Ovary (tissue), 9 donors: ENCODE results near the gene VSIG10. TPM values are rescaled to one million over a fixed set of nuclear protein-coding genes. Genes with fewer than 3 reads are reported as not detected.

Experiments
- DNase-seq, 5 donors: peaks; one replicate each; pipeline ENCODE4 v3.0.0-alpha.2; 2019 to 2020
- H3K27ac ChIP-seq, 2 donors: fragments of 200-600 bp; one replicate each; pipeline versions ENCODE4 v1.5.1 to v1.8.0; 2019 to 2022
- H3K27me3 ChIP-seq: fragments of 200-600 bp; one replicate; pipeline ENCODE4 v1.8.0; 2022
- H3K36me3 ChIP-seq: fragments of 200-600 bp; sonication (generic); one replicate; pipeline ENCODE4 v1.5.1; 2019
- H3K4me1 ChIP-seq: one replicate; pipeline ENCODE4 v1.8.1; 2013; ENCODE audit warnings: mild to moderate bottlenecking, moderate library complexity; ENCODE audit not compliant: insufficient read depth
- H3K4me3 ChIP-seq: fragments of 200-600 bp; sonication (generic); one replicate; pipeline ENCODE4 v1.5.1; 2017
- H3K9me3 ChIP-seq, 2 donors: fragments of 200-600 bp in 1 of 2; sonication (generic) in 1 of 2; one replicate each; pipeline versions ENCODE4 v1.5.1 to v1.8.1; 2013 to 2019; ENCODE audit warnings: mild to moderate bottlenecking in 1 of 2, moderate library complexity in 1 of 2
- EP300 ChIP-seq: sonication (generic); formaldehyde crosslinking; IDR thresholded peaks from one replicate; pipeline ENCODE4 v1.6.1; 2017; ENCODE audit warnings: antibody characterized with exemption
- POLR2A ChIP-seq: fragments of 450-650 bp; IDR thresholded peaks from one replicate; pipeline ENCODE4 v1.6.1; 2017; ENCODE audit warnings: antibody characterized with exemption, mild to moderate bottlenecking, moderate library complexity
- WGBS, 3 donors: extraction: QIAGEN DNeasy Blood & Tissue Kit in 1 of 3; methylation state at CpG; one replicate each; pipeline versions ENCODE4 v1.1.5 to v1.1.7; 2013 to 2017; 5-methylcytosine and 5-hydroxymethylcytosine counted together
- intact Hi-C, 4 donors: fragments of 100-400 bp; cut with DNase I; formaldehyde crosslinking; loops; one replicate each; pipeline versions ENCODE4 v1.11.0 to v1.15.1; 2022 to 2023
- polyA plus RNA-seq, 2 donors: library from polyadenylated mRNA; stranded (reverse); fragments of 200-250 nt in 1 of 2; fragments of 350-450 nt in 1 of 2; fragmentation: Illumina TruSeq in 1 of 2; extraction: RNeasy Lipid Tissue Mini Kit (QIAGEN cat#74804) in 1 of 2; gene quantifications; one replicate each; pipeline ENCODE4 v1.2.3, GENCODE V29; 2013 to 2014
- total RNA-seq, 7 donors: library from RNA; depleted of rRNA in 2 of 7; stranded (reverse); fragments of >200 nt in 2 of 7; fragmentation: NEBNext Ultra II Directional in 3 of 7; extraction: Animal tissue kit (Norgen Biotek cat#: 25700) in 3 of 7; gene quantifications; one replicate each; pipeline versions ENCODE4 v1.1.0 to v1.2.4, GENCODE V29; 2016 to 2023
- TF ChIP-seq, protein P1 (sequence below), 3 donors: fragments of 450-650 bp in 2 of 3; fragments of 200-600 bp in 1 of 3; IDR thresholded peaks; one replicate each; pipeline versions ENCODE4 v1.5.1 to v1.8.0; 2016 to 2022; ENCODE audit warnings: antibody characterized with exemption in 3 of 3, mild to moderate bottlenecking in 1 of 3
- donor health status: DM: no; HTN: no; CAD: no; lungs with moderate emphysema.
- donor health status: DM: no; HTN: no; CAD: no.
- donor health status: Bipolar disorder and iron deficiency.
- donor health status: DM: yes; HTN: yes; CAD: no.
- donor health status: DM: no; HTN: no; CAD: no.
- donor health status: DM: yes; HTN: yes; CAD: no.

Gene VSIG10
- total and polyA plus RNA-seq, 9 donors: 22.2 to 33.6 (median 27.8) TPM

DNA sequence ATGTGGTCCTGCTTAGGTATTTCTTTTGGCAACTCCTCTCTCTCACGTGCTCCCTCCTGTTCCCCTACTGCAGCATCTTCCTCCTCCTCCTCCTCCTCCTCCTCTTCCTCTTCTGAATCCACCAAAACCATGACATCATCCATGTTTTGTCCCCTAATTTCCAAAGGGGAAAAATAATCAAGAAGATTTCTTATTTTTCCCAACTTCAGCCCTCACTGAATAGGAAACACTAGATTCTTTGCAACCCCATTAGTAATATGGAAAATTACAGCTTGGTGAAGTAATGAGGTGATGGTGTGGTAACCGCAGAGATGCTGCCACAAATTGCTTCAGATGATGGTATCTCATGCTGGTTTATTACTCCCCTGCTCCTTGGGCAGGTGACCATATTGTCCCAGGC, 35.4 kb downstream of the VSIG10 start:
- no peak for TF ChIP-seq POLR2A
- no peak for TF ChIP-seq EP300
- TF ChIP-seq, protein P1, sequence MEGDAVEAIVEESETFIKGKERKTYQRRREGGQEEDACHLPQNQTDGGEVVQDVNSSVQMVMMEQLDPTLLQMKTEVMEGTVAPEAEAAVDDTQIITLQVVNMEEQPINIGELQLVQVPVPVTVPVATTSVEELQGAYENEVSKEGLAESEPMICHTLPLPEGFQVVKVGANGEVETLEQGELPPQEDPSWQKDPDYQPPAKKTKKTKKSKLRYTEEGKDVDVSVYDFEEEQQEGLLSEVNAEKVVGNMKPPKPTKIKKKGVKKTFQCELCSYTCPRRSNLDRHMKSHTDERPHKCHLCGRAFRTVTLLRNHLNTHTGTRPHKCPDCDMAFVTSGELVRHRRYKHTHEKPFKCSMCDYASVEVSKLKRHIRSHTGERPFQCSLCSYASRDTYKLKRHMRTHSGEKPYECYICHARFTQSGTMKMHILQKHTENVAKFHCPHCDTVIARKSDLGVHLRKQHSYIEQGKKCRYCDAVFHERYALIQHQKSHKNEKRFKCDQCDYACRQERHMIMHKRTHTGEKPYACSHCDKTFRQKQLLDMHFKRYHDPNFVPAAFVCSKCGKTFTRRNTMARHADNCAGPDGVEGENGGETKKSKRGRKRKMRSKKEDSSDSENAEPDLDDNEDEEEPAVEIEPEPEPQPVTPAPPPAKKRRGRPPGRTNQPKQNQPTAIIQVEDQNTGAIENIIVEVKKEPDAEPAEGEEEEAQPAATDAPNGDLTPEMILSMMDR (IDR thresholded peaks at IDR 0.05): no peak
- intact Hi-C loops: loop anchor here in 1 of 4 donors (10.0 kb wide), 1 partner anchor 66 kb away; the partner anchor contains the start of gene PEBP1
- 81 to 88% (median 83%) methylated on average over 2 of the region's 2 CpGs for WGBS, 3 donors

GRCh38 chr12:118065380-118065779, 38.4 kb downstream of the VSIG10 start:
- H3K4me1 ChIP-seq: peaks cover 4% of the 10 kb centered on the region
- no peak overlapping the region for H3K27ac ChIP-seq
- 78 to 83% (median 81%) methylated on average over 1 of the region's 1 CpG for WGBS, 3 donors
- H3K36me3 ChIP-seq: no peaks in the 10 kb centered on the region
- TF ChIP-seq POLR2A: no peak
- TF ChIP-seq, protein P1 (IDR thresholded peaks at IDR 0.05): no peak
- TF ChIP-seq EP300: no peak
- H3K27me3 ChIP-seq: no peaks in the 10 kb centered on the region
- no peaks in the 10 kb centered on the region for H3K9me3 ChIP-seq
- H3K4me3 ChIP-seq: no peak overlapping the region
- no peak for DNase-seq
- intact Hi-C loops: loop anchor here in 1 of 4 donors (10.0 kb wide), 1 partner anchor 69 kb away; the partner anchor contains the start of gene PEBP1

More for the DNA sequence above, 35.4 kb downstream of the VSIG10 start:
- Histone ChIP-seq H3K9me3 (no peaks in the 10 kb centered on the region), H3K27me3 (no peaks in the 10 kb centered on the region), H3K4me1 (peaks cover 4% of the 10 kb centered on the region), H3K4me3 (no peak overlapping the region), H3K27ac (no peak overlapping the region), H3K36me3 (no peaks in the 10 kb centered on the region)
- no peak for DNase-seq

- WGBS, 3 donors: 33 to 48% (median 38%) methylated on average over 2 of the region's 2 CpGs
Measured at GRCh38 chr12:118064608-118065007, 39.2 kb downstream of the VSIG10 start.

GRCh38 chr12:118063576-118064391, 40.0 kb downstream of the VSIG10 start:
- 70 to 73% (median 72%) methylated on average over 4 of the region's 4 CpGs for WGBS, 3 donors
- intact Hi-C loops: loop anchor here in 2 of 4 donors (5.0 to 10.0 kb wide), 2 partner anchors 39 to 71 kb away; partner anchors contain the start of genes PEBP1 (in 1 of the 2) and VSIG10 (in 1 of the 2)

More at GRCh38 chr12:118064608-118065007, 39.2 kb downstream of the VSIG10 start:
- Histone ChIP-seq H3K27ac (no peak overlapping the region), H3K4me1 (peaks cover 7% of the 10 kb centered on the region), H3K4me3 (no peak overlapping the region), H3K36me3 (no peaks in the 10 kb centered on the region), H3K9me3 (no peaks in the 10 kb centered on the region), H3K27me3 (no peaks in the 10 kb centered on the region)
- intact Hi-C loops: loop anchor here in 2 of 4 donors (5.0 to 10.0 kb wide), 2 partner anchors 38 to 70 kb away; partner anchors contain the start of genes PEBP1 (in 1 of the 2) and VSIG10 (in 1 of the 2)
- no peak for DNase-seq
- TF ChIP-seq, protein P1 (IDR thresholded peaks at IDR 0.05): peak in 1 of 3 donors; percentile 15
- TF ChIP-seq POLR2A (no peak), EP300 (no peak)

More at GRCh38 chr12:118063576-118064391, 40.0 kb downstream of the VSIG10 start:
- Histone ChIP-seq H3K9me3 (no peaks in the 10 kb centered on the region), H3K4me1 (peaks cover 7% of the 10 kb centered on the region), H3K4me3 (no peak overlapping the region), H3K27me3 (no peaks in the 10 kb centered on the region), H3K27ac (no peak overlapping the region), H3K36me3 (no peaks in the 10 kb centered on the region)
- TF ChIP-seq EP300 (no peak), POLR2A (no peak)
- TF ChIP-seq, protein P1 (IDR thresholded peaks at IDR 0.05): no peak
- no peak for DNase-seq
